Naive thymus-derived CD8-positive, alpha-beta T cell (primary cell): Measurements from ENCODE around the gene TRPM8. TPM values are rescaled to one million over a fixed set of nuclear protein-coding genes. Genes with fewer than 3 reads are reported as not detected.

Experiments
- ATAC-seq, 2 donors: fragments of 150-1000 bp; cut with Tn5 transposase in 1 of 2; sonication (Bioruptor Pico), chemical (Tn5 transposase) in 1 of 2; 1 replicate in 1 of 2; 2 replicates in 1 of 2; pipeline ENCODE4 v1.10.0; 2021; ENCODE audit warnings: mild to moderate bottlenecking in 2 of 2, moderate library complexity in 2 of 2
- POLR2A ChIA-PET: fragments of 350-600 bp; sonication (Branson Sonifier 250); formaldehyde crosslinking; loops from one replicate; lab custom pipeline; 2021; ENCODE audit warnings: antibody characterized with exemption; lab: Charles Lee
- DNase-seq, 10 donors: peaks; one replicate each; pipeline versions ENCODE4 v3.0.0 to v3.0.0-alpha.2; 2020 to 2022
- H3K27ac Mint-ChIP-seq, 10 donors: one replicate each; pipeline ENCODE4 v1.8.0; 2020 to 2022; ENCODE audit warnings: mild to moderate bottlenecking in 10 of 10, mixed read lengths in 10 of 10, moderate library complexity in 4 of 10, inconsistent platforms in 1 of 10
- H3K27me3 Mint-ChIP-seq, 5 donors: one replicate each; pipeline ENCODE4 v1.8.0; 2021 to 2022; ENCODE audit warnings: mixed read lengths in 5 of 5
- H3K36me3 Mint-ChIP-seq, 3 donors: one replicate each; pipeline ENCODE4 v1.8.0; 2020 to 2022; ENCODE audit warnings: mixed read lengths in 3 of 3, mild to moderate bottlenecking in 2 of 3, inconsistent platforms in 1 of 3
- H3K4me1 Mint-ChIP-seq, 4 donors: one replicate each; pipeline ENCODE4 v1.8.0; 2021 to 2022; ENCODE audit warnings: mixed read lengths in 4 of 4
- H3K4me3 Mint-ChIP-seq, 10 donors: one replicate each; pipeline ENCODE4 v1.8.0; 2020 to 2022; ENCODE audit warnings: mild to moderate bottlenecking in 10 of 10, mixed read lengths in 10 of 10, moderate library complexity in 6 of 10, inconsistent platforms in 1 of 10
- H3K9me3 Mint-ChIP-seq, 9 donors: one replicate each; pipeline ENCODE4 v1.8.0; 2020 to 2022; ENCODE audit warnings: mixed read lengths in 9 of 9, mild to moderate bottlenecking in 3 of 9, inconsistent platforms in 1 of 9, moderate library complexity in 1 of 9
- polyA plus RNA-seq, 3 donors: library from polyadenylated mRNA; unstranded; fragments of 300-500 nt; fragmentation: Illumina TruSeq; gene quantifications; one replicate each; pipeline ENCODE4 v1.2.3, GENCODE V29; 2021
- total RNA-seq, 8 experiments: library from RNA in 2 of 8; stranded (reverse) in 2 of 8; gene quantifications; one replicate each; pipeline ENCODE4 v1.2.3 and lab custom pipeline; 2021 to 2026

The TRPM8 gene
- total and polyA plus RNA-seq, 5 experiments from 2014 or later = not detected

GRCh38 chr2:233940376-233941276, 23.5 kb downstream of the TRPM8 start:
- Mint-ChIP-seq H3K36me3 (peaks cover 0 to 9% (median 4%) of the 10 kb centered on the region in 3 donors), H3K4me1 (peaks cover 7 to 15% (median 8%) of the 10 kb centered on the region in 4 donors), H3K27me3 (peaks cover 34 to 69% (median 57%) of the 10 kb centered on the region in 5 donors), H3K9me3 (peaks cover 0 to 17% (median 6%) of the 10 kb centered on the region in 9 donors), H3K4me3 (no peak overlapping the region), H3K27ac (no peak overlapping the region)
- ATAC-seq (no peak), DNase-seq (no peak)
- POLR2A ChIA-PET = no interaction called here

GRCh38 chr2:233942731-233943130, 25.6 kb downstream of the TRPM8 start:
- Mint-ChIP-seq H3K9me3 (peaks cover 0 to 18% (median 6%) of the 10 kb centered on the region in 9 donors), H3K4me1 (peaks cover 7 to 15% (median 8%) of the 10 kb centered on the region in 4 donors), H3K4me3 (no peak overlapping the region), H3K27me3 (peaks cover 27 to 61% (median 53%) of the 10 kb centered on the region in 5 donors), H3K27ac (no peak overlapping the region), H3K36me3 (peaks cover 0 to 9% (median 4%) of the 10 kb centered on the region in 3 donors)
- no peak for DNase-seq
- ATAC-seq = no peak
- POLR2A ChIA-PET = no interaction called here

- ATAC-seq = no peak
- H3K36me3 Mint-ChIP-seq = peaks cover 0 to 9% (median 4%) of the 10 kb centered on the region in 3 donors
- H3K27ac Mint-ChIP-seq = no peak overlapping the region
- H3K27me3 Mint-ChIP-seq = peaks cover 19 to 56% (median 41%) of the 10 kb centered on the region in 5 donors
- POLR2A ChIA-PET = no interaction called here
- no peak for DNase-seq
- H3K4me1 Mint-ChIP-seq = peaks cover 0 to 2% (median 1%) of the 10 kb centered on the region in 4 donors
- H3K9me3 Mint-ChIP-seq = peaks cover 0 to 18% (median 6%) of the 10 kb centered on the region in 9 donors
- H3K4me3 Mint-ChIP-seq = no peak overlapping the region
Observed at GRCh38 chr2:233944269-233944668, 27.1 kb downstream of the TRPM8 start.

- H3K4me3 Mint-ChIP-seq = no peak overlapping the region
Observed at GRCh38 chr2:233944722-233945121, 27.5 kb downstream of the TRPM8 start.

GRCh38 chr2:233945146-233945545, 28.0 kb downstream of the TRPM8 start:
- H3K36me3 Mint-ChIP-seq = peaks cover 0 to 9% (median 4%) of the 10 kb centered on the region in 3 donors
- peaks cover 14 to 50% (median 34%) of the 10 kb centered on the region in 5 donors for H3K27me3 Mint-ChIP-seq
- no peak overlapping the region for H3K27ac Mint-ChIP-seq
- H3K4me1 Mint-ChIP-seq = no peaks in the 10 kb centered on the region
- no peak overlapping the region for H3K4me3 Mint-ChIP-seq
- ATAC-seq = no peak
- POLR2A ChIA-PET = no interaction called here
- no peak for DNase-seq
- H3K9me3 Mint-ChIP-seq = peaks cover 0 to 18% (median 6%) of the 10 kb centered on the region in 9 donors

More at GRCh38 chr2:233944722-233945121, 27.5 kb downstream of the TRPM8 start:
- Mint-ChIP-seq H3K4me1 (no peaks in the 10 kb centered on the region), H3K27ac (no peak overlapping the region), H3K9me3 (peaks cover 0 to 18% (median 6%) of the 10 kb centered on the region in 9 donors), H3K27me3 (peaks cover 17 to 54% (median 37%) of the 10 kb centered on the region in 5 donors), H3K36me3 (peaks cover 0 to 9% (median 4%) of the 10 kb centered on the region in 3 donors)
- no peak for DNase-seq
- ATAC-seq = no peak
- POLR2A ChIA-PET = no interaction called here

GRCh38 chr2:233950078-233950825, 33.1 kb downstream of the TRPM8 start:
- POLR2A ChIA-PET = no interaction called here
- Mint-ChIP-seq H3K9me3 (peaks cover 0 to 5% (median 0%) of the 10 kb centered on the region in 9 donors), H3K4me3 (peak overlapping the region in 1 of 10 donors; percentile 21), H3K27ac (no peak overlapping the region), H3K4me1 (no peaks in the 10 kb centered on the region), H3K27me3 (peaks cover 9 to 51% (median 28%) of the 10 kb centered on the region in 5 donors), H3K36me3 (no peaks in the 10 kb centered on the region)
- no peak for DNase-seq
- ATAC-seq = no peak

- DNase-seq (no peak), ATAC-seq (no peak)
- peak overlapping the region in 2 of 10 donors; percentile 16 to 71 for H3K27ac Mint-ChIP-seq
- H3K27me3 Mint-ChIP-seq = peaks cover 9 to 37% (median 23%) of the 10 kb centered on the region in 5 donors
- H3K36me3 Mint-ChIP-seq = no peaks in the 10 kb centered on the region
- POLR2A ChIA-PET = no interaction called here
- no peaks in the 10 kb centered on the region for H3K4me1 Mint-ChIP-seq
- H3K9me3 Mint-ChIP-seq = no peaks in the 10 kb centered on the region
- H3K4me3 Mint-ChIP-seq = no peak overlapping the region
Observed at GRCh38 chr2:233952335-233952734, 35.2 kb downstream of the TRPM8 start.

- H3K27ac Mint-ChIP-seq = no peak overlapping the region
- H3K4me3 Mint-ChIP-seq = no peak overlapping the region
- H3K36me3 Mint-ChIP-seq = no peaks in the 10 kb centered on the region
- peaks cover 7 to 36% (median 23%) of the 10 kb centered on the region in 5 donors for H3K27me3 Mint-ChIP-seq
- H3K9me3 Mint-ChIP-seq = no peaks in the 10 kb centered on the region
- no peak for ATAC-seq
- POLR2A ChIA-PET = interaction anchor here (0.6 kb wide), 1 partner anchor 148 kb away, joined by 4 read pairs; no protein-coding TSS in a partner anchor
- no peak for DNase-seq
- no peaks in the 10 kb centered on the region for H3K4me1 Mint-ChIP-seq
Observed at GRCh38 chr2:233953087-233953801, 36.1 kb downstream of the TRPM8 start.

GRCh38 chr2:233960203-233960602, 43.0 kb downstream of the TRPM8 start:
- DNase-seq (no peak), ATAC-seq (no peak)
- Mint-ChIP-seq H3K9me3 (no peaks in the 10 kb centered on the region), H3K4me1 (no peaks in the 10 kb centered on the region), H3K36me3 (no peaks in the 10 kb centered on the region), H3K27me3 (peaks cover 0 to 6% (median 0%) of the 10 kb centered on the region in 5 donors), H3K4me3 (no peak overlapping the region), H3K27ac (no peak overlapping the region)
- POLR2A ChIA-PET = no interaction called here

GRCh38 chr2:233961905-233962304, 44.7 kb downstream of the TRPM8 start:
- Mint-ChIP-seq H3K9me3 (no peaks in the 10 kb centered on the region), H3K36me3 (no peaks in the 10 kb centered on the region), H3K4me3 (no peak overlapping the region), H3K27ac (no peak overlapping the region), H3K27me3 (peaks cover 0 to 4% (median 0%) of the 10 kb centered on the region in 5 donors), H3K4me1 (peaks cover 0 to under 1% (median 0%) of the 10 kb centered on the region in 4 donors)
- ATAC-seq (no peak), DNase-seq (no peak)
- POLR2A ChIA-PET = no interaction called here

GRCh38 chr2:233964581-233964980, 47.4 kb downstream of the TRPM8 start:
- Mint-ChIP-seq H3K36me3 (no peaks in the 10 kb centered on the region), H3K27ac (peak overlapping the region in 1 of 10 donors; percentile 15), H3K27me3 (peaks cover 0 to 2% (median 0%) of the 10 kb centered on the region in 5 donors), H3K9me3 (no peaks in the 10 kb centered on the region), H3K4me3 (no peak overlapping the region), H3K4me1 (peaks cover 6 to 16% (median 13%) of the 10 kb centered on the region in 4 donors)
- DNase-seq (no peak), ATAC-seq (no peak)
- POLR2A ChIA-PET = interaction anchor here (0.7 kb wide), 2 partner anchors 112 to 258 kb away, joined by 5 to 8 read pairs; no protein-coding TSS in a partner anchor
